SK-N-SH treated with all-trans-retinoic acid at 6 μM for 48 hours (cell line): ENCODE results near the gene FGF3.

Experiments
- ATAC-seq: fragments of 200-7000 bp; cut with Tn5 transposase; 3 replicates; pipeline ENCODE4 v1.9.1; 2020; ENCODE audit warnings: mild to moderate bottlenecking, moderate library complexity
- ARNTL ChIP-seq: fragments of 450-650 bp; formaldehyde crosslinking; IDR thresholded peaks from 2 replicates; pipeline ENCODE4 v1.5.0; 2020; ENCODE audit warnings: low read depth, mild to moderate bottlenecking, moderate library complexity, borderline replicate concordance
- BACH2 ChIP-seq: fragments of 250-450 bp; sonication (Bioruptor Pico); IDR thresholded peaks from 2 replicates; pipeline ENCODE4 v1.9.0; 2021; ENCODE audit warnings: mild to moderate bottlenecking, borderline replicate concordance
- CREB5 ChIP-seq: fragments of 250-450 bp; sonication (Bioruptor Pico); IDR thresholded peaks from 2 replicates; pipeline ENCODE4 v1.5.1; 2020; ENCODE audit warnings: low read depth, mild to moderate bottlenecking, moderate library complexity
- CSRNP3 ChIP-seq: fragments of 250-450 bp; sonication (Bioruptor Pico); IDR thresholded peaks from 2 replicates; pipeline ENCODE4 v1.5.1; 2021; ENCODE audit warnings: mild to moderate bottlenecking, moderate library complexity
- ESRRG ChIP-seq: fragments of 250-450 bp; sonication (Bioruptor Pico); IDR thresholded peaks from 2 replicates; pipeline ENCODE4 v1.6.1; 2021; ENCODE audit warnings: mild to moderate bottlenecking
- ISL1 ChIP-seq: fragments of 250-450 bp; sonication (Bioruptor Pico); IDR thresholded peaks from 2 replicates; pipeline ENCODE4 v2.1.2; 2022; ENCODE audit warnings: mild to moderate bottlenecking, moderate library complexity
- OSR1 ChIP-seq: fragments of 250-450 bp; sonication (Bioruptor Pico); IDR thresholded peaks from 2 replicates; pipeline ENCODE4 v1.8.0; 2022; ENCODE audit warnings: moderate library complexity, mild to moderate bottlenecking, inconsistent platforms
- PATZ1 ChIP-seq: fragments of 250-450 bp; sonication (Bioruptor Pico); IDR thresholded peaks from 2 replicates; pipeline ENCODE4 v1.8.0; 2020; ENCODE audit warnings: mild to moderate bottlenecking, moderate library complexity, borderline replicate concordance
- POU6F1 ChIP-seq: fragments of 250-450 bp; sonication (Bioruptor Pico); IDR thresholded peaks from 2 replicates; pipeline ENCODE4 v1.8.0; 2021; ENCODE audit warnings: low read depth, mild to moderate bottlenecking, moderate library complexity, borderline replicate concordance
- PPARA ChIP-seq: fragments of 250-450 bp; sonication (Bioruptor Pico); IDR thresholded peaks from 2 replicates; pipeline ENCODE4 v1.5.0; 2020; ENCODE audit warnings: mild to moderate bottlenecking, borderline replicate concordance
- SNAI2 ChIP-seq: fragments of 250-450 bp; sonication (Bioruptor Pico); IDR thresholded peaks from 2 replicates; pipeline ENCODE4 v1.5.0; 2020; ENCODE audit warnings: mild to moderate bottlenecking, moderate library complexity
- TCF4 ChIP-seq: fragments of 250-450 bp; sonication (Bioruptor Pico); IDR thresholded peaks from 2 replicates; pipeline ENCODE4 v1.8.0; 2021; ENCODE audit warnings: mild to moderate bottlenecking, moderate library complexity, borderline replicate concordance
- TOX ChIP-seq: fragments of 250-450 bp; sonication (Bioruptor Pico); IDR thresholded peaks from 2 replicates; pipeline ENCODE4 v1.8.0; 2021; ENCODE audit warnings: mild to moderate bottlenecking, moderate library complexity, borderline replicate concordance
- TSHZ2 ChIP-seq: fragments of 250-450 bp; sonication (Bioruptor Pico); IDR thresholded peaks from 2 replicates; pipeline ENCODE4 v1.5.0; 2020; ENCODE audit warnings: mild to moderate bottlenecking, moderate library complexity
- ZC3H10 ChIP-seq: fragments of 250-450 bp; sonication (Bioruptor Pico); IDR thresholded peaks from 2 replicates; pipeline ENCODE4 v1.5.1; 2021; ENCODE audit warnings: mild to moderate bottlenecking, moderate library complexity
- ZFP30 ChIP-seq: fragments of 450-650 bp; formaldehyde crosslinking; IDR thresholded peaks from 2 replicates; pipeline ENCODE4 v1.5.0; 2022; ENCODE audit warnings: mild to moderate bottlenecking, moderate library complexity
- ZNF70 ChIP-seq: fragments of 450-650 bp; formaldehyde crosslinking; IDR thresholded peaks from 2 replicates; pipeline ENCODE4 v1.5.0; 2020; ENCODE audit warnings: mild to moderate bottlenecking, moderate library complexity
- ZNF8 ChIP-seq: fragments of 450-650 bp; formaldehyde crosslinking; IDR thresholded peaks from 2 replicates; pipeline ENCODE4 v1.5.0; 2020; ENCODE audit warnings: mild to moderate bottlenecking, moderate library complexity

Gene FGF3

GRCh38 chr11:69865707-69866106 lies 46.5 kb upstream of the FGF3 start:
- ATAC-seq, result no peak
- TF ChIP-seq ZNF70 (CRISPR knock-in tag), result no peak
- TF ChIP-seq ZFP30, result no peak
- TF ChIP-seq CSRNP3 (CRISPR knock-in tag), result no peak
- no peak for TF ChIP-seq TOX
- no peak for TF ChIP-seq ZC3H10 (CRISPR knock-in tag)
- TF ChIP-seq ZNF8, result no peak
- TF ChIP-seq ISL1 (CRISPR knock-in tag), result no peak
- no peak for TF ChIP-seq TCF4 (CRISPR knock-in tag)
- no peak for TF ChIP-seq BACH2 (CRISPR knock-in tag)
- no peak for TF ChIP-seq PPARA (CRISPR knock-in tag)
- TF ChIP-seq TSHZ2 (CRISPR knock-in tag), result no peak

- no peak for TF ChIP-seq TOX
- TF ChIP-seq ARNTL, result no peak
- no peak for TF ChIP-seq BACH2 (CRISPR knock-in tag)
- no peak for TF ChIP-seq PATZ1 (CRISPR knock-in tag)
- no peak for TF ChIP-seq OSR1
- no peak for ATAC-seq
Observed at GRCh38 chr11:69864686-69865661, 45.8 kb upstream of the FGF3 start.

GRCh38 chr11:69863544-69864200 lies 44.5 kb upstream of the FGF3 start:
- ATAC-seq, result no peak
- TF ChIP-seq ARNTL (no peak), ZC3H10 (CRISPR knock-in tag) (no peak), PATZ1 (CRISPR knock-in tag) (no peak), CREB5 (no peak), PPARA (CRISPR knock-in tag) (no peak), CSRNP3 (CRISPR knock-in tag) (no peak), ESRRG (CRISPR knock-in tag) (no peak), ZNF8 (no peak), TOX (no peak), SNAI2 (CRISPR knock-in tag) (no peak), POU6F1 (CRISPR knock-in tag) (no peak), BACH2 (CRISPR knock-in tag) (no peak), TSHZ2 (CRISPR knock-in tag) (no peak)
